GM18867 (cell line): ENCODE results near the gene RBM17.
"Not testable (repeated sequence)": the region's sequence is repeated elsewhere in the genome, so short reads cannot be mapped to it uniquely, and the experiment has no call there.

Source experiments
- ATAC-seq: cut with Tn5 transposase; IDR thresholded peaks from one replicate; pipeline ENCODE4 v1.9.1; 2021; ENCODE audit warnings: mild to moderate bottlenecking, moderate library complexity; ENCODE audit not compliant: unreplicated experiment

RBM17 gene

GRCh38 chr10:6079044-6079443 lies 9.8 kb upstream of the RBM17 start:
- ATAC-seq: no peak

GRCh38 chr10:6080417-6080973 lies 8.3 kb upstream of the RBM17 start:
- ATAC-seq: no peak

GRCh38 chr10:6082496-6083395 lies 6.1 kb upstream of the RBM17 start:
- no peak for ATAC-seq

GRCh38 chr10:6083523-6084475 lies 5.0 kb upstream of the RBM17 start:
- no peak for ATAC-seq

GRCh38 chr10:6086375-6087233 lies 2.2 kb upstream of the RBM17 start:
- ATAC-seq: peak; percentile 46

GRCh38 chr10:6089334-6090219 lies 743 bp downstream of the RBM17 start:
- peak; percentile 24 for ATAC-seq

- no peak for ATAC-seq
Observed at GRCh38 chr10:6091630-6092029, 2.8 kb downstream of the RBM17 start.

GRCh38 chr10:6092731-6093130 lies 3.9 kb downstream of the RBM17 start:
- no peak for ATAC-seq

GRCh38 chr10:6095810-6096570 lies 7.2 kb downstream of the RBM17 start:
- ATAC-seq: no peak

- ATAC-seq: no peak
Observed at GRCh38 chr10:6097063-6097462, 8.2 kb downstream of the RBM17 start.

- no peak for ATAC-seq
Observed at GRCh38 chr10:6098156-6098555, 9.3 kb downstream of the RBM17 start.

GRCh38 chr10:6100370-6100769 lies 11.5 kb downstream of the RBM17 start:
- ATAC-seq: no peak

- ATAC-seq: peak; percentile 93
Observed at GRCh38 chr10:6101181-6101580, 12.3 kb downstream of the RBM17 start.

- ATAC-seq: no peak
Observed at GRCh38 chr10:6102128-6102527, 13.3 kb downstream of the RBM17 start.

GRCh38 chr10:6103591-6103990 lies 14.8 kb downstream of the RBM17 start:
- ATAC-seq: no peak

GRCh38 chr10:6107616-6108015 lies 18.8 kb downstream of the RBM17 start:
- ATAC-seq: not testable (repeated sequence)

GRCh38 chr10:6108072-6108471 lies 19.2 kb downstream of the RBM17 start:
- ATAC-seq: no peak

GRCh38 chr10:6108631-6109443 lies 20.0 kb downstream of the RBM17 start:
- ATAC-seq: no peak
